Astrocyte of the cerebellum (primary cell): ENCODE measurements around the gene CXorf66.

Source experiments
- DNase-seq: peaks from one replicate; pipeline ENCODE4 v3.0.0-alpha.2; 2011; ENCODE audit warnings: low read depth
- H3K4me3 ChIP-seq: 2 replicates; pipeline ENCODE4 v1.5.1; 2011; ENCODE audit warnings: mild to moderate bottlenecking, low read depth, low read length, moderate library complexity
- CTCF ChIP-seq: IDR thresholded peaks from 2 replicates; pipeline ENCODE4 v1.5.1; 2012; ENCODE audit warnings: low read length, low read depth, moderate library complexity, mild to moderate bottlenecking; ENCODE audit errors: missing control alignments
- in situ Hi-C: cut with HindIII; loops from 2 replicates; pipeline ENCODE4 v1.10.0; 2017; ENCODE audit warnings: low sequenced_read_pairs

The CXorf66 gene

GRCh38 chrX:139965421-139965820, at the start of gene CXorf66:
Gene CXorf66, minus strand, starts transcription at chrX:139965521. Its CDS starts 25 bp downstream, at chrX:139965496.
- H3K4me3 ChIP-seq: no peak within 1 kb of the TSS
- in situ Hi-C loops: no loop called here
- DNase-seq: no peak
- TF ChIP-seq CTCF: no peak

- H3K4me3 ChIP-seq: no peak overlapping the region
- DNase-seq: no peak
- in situ Hi-C loops: no loop called here
- no peak for TF ChIP-seq CTCF
Observed at GRCh38 chrX:139982856-139983255, 17.5 kb upstream of the CXorf66 start.

- H3K4me3 ChIP-seq: no peak overlapping the region
- TF ChIP-seq CTCF: no peak
- no peak for DNase-seq
- in situ Hi-C loops: no loop called here
Observed at GRCh38 chrX:139974471-139974870, 9.2 kb upstream of the CXorf66 start.

GRCh38 chrX:139972629-139973624, 7.6 kb upstream of the CXorf66 start:
- no peak for DNase-seq
- in situ Hi-C loops: no loop called here
- H3K4me3 ChIP-seq: no peak overlapping the region
- no peak for TF ChIP-seq CTCF

- DNase-seq: no peak
- in situ Hi-C loops: no loop called here
- H3K4me3 ChIP-seq: no peak overlapping the region
- TF ChIP-seq CTCF: no peak
Observed at GRCh38 chrX:139972113-139972512, 6.8 kb upstream of the CXorf66 start.

GRCh38 chrX:139971394-139971749, 6.1 kb upstream of the CXorf66 start:
- TF ChIP-seq CTCF: no peak
- in situ Hi-C loops: no loop called here
- no peak overlapping the region for H3K4me3 ChIP-seq
- no peak for DNase-seq
